Vagina (tissue), 2 donors: ENCODE data around the gene KCTD15. TPM values are rescaled to one million over a fixed set of nuclear protein-coding genes. Genes with fewer than 3 reads are reported as not detected.
A peak's percentile ranks its signal among the peaks of the same experiment; 100 is the strongest.

Experiments
- DNase-seq, 2 donors: peaks; one replicate each; pipeline ENCODE4 v3.0.0-alpha.2; 2017; ENCODE audit errors: extremely low spot score in 2 of 2
- H3K27ac ChIP-seq: fragments of 200-600 bp; sonication (generic); one replicate; pipeline ENCODE4 v1.5.1; 2019
- H3K27me3 ChIP-seq: fragments of 200-600 bp; sonication (generic); one replicate; pipeline ENCODE4 v1.5.1; 2019
- H3K36me3 ChIP-seq, 2 donors: fragments of 200-600 bp; sonication (generic); one replicate each; pipeline ENCODE4 v1.5.1; 2017 to 2019
- H3K4me1 ChIP-seq: fragments of 200-600 bp; sonication (generic); one replicate; pipeline ENCODE4 v1.5.1; 2019
- H3K4me3 ChIP-seq, 2 donors: fragments of 200-600 bp; sonication (generic); 1 replicate in 1 of 2; 2 replicates in 1 of 2; pipeline ENCODE4 v1.5.1; 2016 to 2019
- H3K9me3 ChIP-seq: fragments of 200-600 bp; sonication (generic); one replicate; pipeline ENCODE4 v1.5.1; 2019
- POLR2A ChIP-seq, 2 donors: fragments of 450-650 bp; IDR thresholded peaks; one replicate each; pipeline ENCODE4 v1.6.1; 2017; ENCODE audit warnings: antibody characterized with exemption in 2 of 2, mild to moderate bottlenecking in 2 of 2, moderate library complexity in 2 of 2
- POLR2AphosphoS5 ChIP-seq, 2 donors: sonication (generic); formaldehyde crosslinking; IDR thresholded peaks; one replicate each; pipeline ENCODE4 v1.9.0; 2017; ENCODE audit warnings: antibody characterized with exemption in 2 of 2, mild to moderate bottlenecking in 2 of 2, low read depth in 1 of 2; ENCODE audit not compliant: insufficient read depth in 1 of 2
- intact Hi-C: fragments of 100-400 bp; cut with DNase I; formaldehyde crosslinking; loops from one replicate; pipeline ENCODE4 v1.15.1; 2023
- total RNA-seq: library from RNA; depleted of rRNA; stranded (reverse); fragments of >200 nt; gene quantifications from one replicate; pipeline ENCODE4 v1.2.3, GENCODE V29; 2016
- TF ChIP-seq, protein P1 (sequence below), 3 experiments: fragments of 450-650 bp in 2 of 3; fragments of 200-600 bp in 1 of 3; sonication (generic) in 1 of 3; IDR thresholded peaks; one replicate each; pipeline ENCODE4 v1.5.1; 2017 to 2019; ENCODE audit warnings: antibody characterized with exemption in 3 of 3, mild to moderate bottlenecking in 2 of 3, moderate library complexity in 2 of 3

The KCTD15 gene
- total RNA-seq, 1 donor from 2014 or later = 65.6 TPM

DNA sequence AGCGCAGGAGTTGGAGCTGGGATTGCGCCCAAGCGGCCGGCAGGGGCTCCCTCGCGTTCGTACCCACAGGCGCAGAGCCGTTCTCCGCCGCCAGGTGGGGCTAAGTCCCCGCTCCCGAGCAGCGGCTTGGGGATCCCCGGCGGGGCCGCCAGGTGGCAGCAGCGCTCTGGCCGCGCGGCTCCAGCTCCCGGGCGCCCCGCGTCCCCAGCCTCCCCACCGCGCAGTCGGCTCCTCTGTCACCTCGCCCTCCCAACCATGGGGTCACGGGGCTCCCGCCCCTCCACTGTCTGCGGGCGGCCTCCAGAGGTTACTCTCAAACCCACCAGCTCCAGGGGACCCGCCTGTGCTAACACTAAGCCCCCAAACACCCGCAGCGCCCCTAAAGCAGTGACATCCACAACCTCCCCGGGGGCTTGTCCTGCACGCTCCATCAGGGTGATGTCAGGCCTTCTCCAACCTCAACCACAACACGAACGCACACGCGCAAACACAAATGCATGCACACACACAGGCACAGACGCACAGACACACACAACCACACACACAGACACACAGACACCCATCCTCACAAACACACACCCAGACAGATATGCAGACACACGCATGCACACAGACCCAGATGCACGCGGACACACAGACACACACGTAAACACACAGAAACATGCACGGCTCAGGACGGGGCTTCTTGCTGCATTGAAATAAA, 18.4 kb upstream of the KCTD15 start:
- peak overlapping the region in 1 of 2 donors; percentile 9 for H3K4me3 ChIP-seq
- H3K9me3 ChIP-seq = no peaks in the 10 kb centered on the region
- TF ChIP-seq POLR2AphosphoS5 (IDR thresholded peaks at IDR 0.05; ENCODE audit: insufficient read depth in 1 of 2, low read depth in 1 of 2) = peak in 1 of 2 donors; percentile 17
- no peak for TF ChIP-seq POLR2A (IDR thresholded peaks at IDR 0.05)
- TF ChIP-seq, protein P1, sequence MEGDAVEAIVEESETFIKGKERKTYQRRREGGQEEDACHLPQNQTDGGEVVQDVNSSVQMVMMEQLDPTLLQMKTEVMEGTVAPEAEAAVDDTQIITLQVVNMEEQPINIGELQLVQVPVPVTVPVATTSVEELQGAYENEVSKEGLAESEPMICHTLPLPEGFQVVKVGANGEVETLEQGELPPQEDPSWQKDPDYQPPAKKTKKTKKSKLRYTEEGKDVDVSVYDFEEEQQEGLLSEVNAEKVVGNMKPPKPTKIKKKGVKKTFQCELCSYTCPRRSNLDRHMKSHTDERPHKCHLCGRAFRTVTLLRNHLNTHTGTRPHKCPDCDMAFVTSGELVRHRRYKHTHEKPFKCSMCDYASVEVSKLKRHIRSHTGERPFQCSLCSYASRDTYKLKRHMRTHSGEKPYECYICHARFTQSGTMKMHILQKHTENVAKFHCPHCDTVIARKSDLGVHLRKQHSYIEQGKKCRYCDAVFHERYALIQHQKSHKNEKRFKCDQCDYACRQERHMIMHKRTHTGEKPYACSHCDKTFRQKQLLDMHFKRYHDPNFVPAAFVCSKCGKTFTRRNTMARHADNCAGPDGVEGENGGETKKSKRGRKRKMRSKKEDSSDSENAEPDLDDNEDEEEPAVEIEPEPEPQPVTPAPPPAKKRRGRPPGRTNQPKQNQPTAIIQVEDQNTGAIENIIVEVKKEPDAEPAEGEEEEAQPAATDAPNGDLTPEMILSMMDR (IDR thresholded peaks at IDR 0.05) = peak; percentile 100
- peaks cover 4% of the 10 kb centered on the region for H3K4me1 ChIP-seq
- no peaks in the 10 kb centered on the region for H3K27me3 ChIP-seq
- H3K36me3 ChIP-seq = no peaks in the 10 kb centered on the region
- intact Hi-C loops = loop anchor here (5.0 to 10.0 kb wide), 4 partner anchors 224 to 543 kb away; no protein-coding TSS in a partner anchor
- no peak overlapping the region for H3K27ac ChIP-seq
- no peak for DNase-seq

DNA sequence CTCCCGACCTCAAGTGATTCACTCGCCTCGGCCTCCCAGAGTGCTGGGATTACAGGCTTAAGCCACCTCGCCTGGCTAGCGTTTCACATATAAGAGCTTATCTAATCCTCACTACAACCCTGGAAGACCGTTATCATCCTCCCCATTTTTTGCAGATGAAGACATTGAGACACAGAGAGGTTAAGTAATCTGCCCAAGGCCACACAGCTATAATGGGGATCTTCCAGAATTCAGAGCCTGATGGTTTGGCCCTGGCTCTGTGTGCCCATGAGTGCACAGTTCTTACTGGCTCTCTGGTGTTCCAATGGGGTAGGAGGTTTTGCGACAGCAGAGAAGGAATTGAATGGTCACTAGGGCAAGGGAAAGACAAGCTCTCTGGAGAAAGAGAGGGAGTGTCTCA, 16.8 kb upstream of the KCTD15 start:
- H3K27ac ChIP-seq = no peak overlapping the region
- no peaks in the 10 kb centered on the region for H3K9me3 ChIP-seq
- H3K4me3 ChIP-seq = no peak overlapping the region
- no peak for DNase-seq
- no peaks in the 10 kb centered on the region for H3K36me3 ChIP-seq
- intact Hi-C loops = loop anchor here (5.0 to 10.0 kb wide), 4 partner anchors 222 to 545 kb away; no protein-coding TSS in a partner anchor
- H3K27me3 ChIP-seq = no peaks in the 10 kb centered on the region
- TF ChIP-seq, protein P1 (IDR thresholded peaks at IDR 0.05) = no peak
- TF ChIP-seq POLR2AphosphoS5 (IDR thresholded peaks at IDR 0.05; ENCODE audit: insufficient read depth in 1 of 2, low read depth in 1 of 2) = no peak
- TF ChIP-seq POLR2A (IDR thresholded peaks at IDR 0.05) = no peak
- peaks cover 4% of the 10 kb centered on the region for H3K4me1 ChIP-seq

DNA sequence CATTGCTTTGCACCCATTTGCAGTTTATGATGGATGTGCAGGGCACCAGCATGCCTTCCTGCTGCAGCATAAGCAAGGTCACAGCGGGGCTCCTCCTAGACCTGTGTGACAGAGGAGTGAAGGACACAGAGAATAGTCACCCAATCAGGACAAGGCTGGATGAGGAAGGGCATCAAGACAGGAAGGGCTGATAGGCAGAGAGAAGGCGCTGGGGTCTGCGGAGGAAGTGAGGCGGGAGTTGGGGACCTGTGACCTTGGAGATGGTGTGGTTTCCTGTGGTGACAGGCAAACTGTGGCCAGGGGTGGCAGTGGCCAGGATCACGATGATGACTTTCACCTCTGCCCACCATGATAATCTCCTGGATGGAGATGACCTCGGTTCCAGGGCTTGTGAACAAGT, 16.4 kb upstream of the KCTD15 start:
- no peak for DNase-seq
- intact Hi-C loops = no loop called here
- H3K27ac ChIP-seq = no peak overlapping the region
- no peaks in the 10 kb centered on the region for H3K36me3 ChIP-seq
- H3K4me3 ChIP-seq = no peak overlapping the region
- H3K9me3 ChIP-seq = no peaks in the 10 kb centered on the region
- H3K4me1 ChIP-seq = peaks cover 4% of the 10 kb centered on the region
- no peaks in the 10 kb centered on the region for H3K27me3 ChIP-seq
- TF ChIP-seq, protein P1 (IDR thresholded peaks at IDR 0.05) = no peak
- TF ChIP-seq POLR2AphosphoS5 (IDR thresholded peaks at IDR 0.05; ENCODE audit: insufficient read depth in 1 of 2, low read depth in 1 of 2) (no peak), POLR2A (IDR thresholded peaks at IDR 0.05) (no peak)

DNA sequence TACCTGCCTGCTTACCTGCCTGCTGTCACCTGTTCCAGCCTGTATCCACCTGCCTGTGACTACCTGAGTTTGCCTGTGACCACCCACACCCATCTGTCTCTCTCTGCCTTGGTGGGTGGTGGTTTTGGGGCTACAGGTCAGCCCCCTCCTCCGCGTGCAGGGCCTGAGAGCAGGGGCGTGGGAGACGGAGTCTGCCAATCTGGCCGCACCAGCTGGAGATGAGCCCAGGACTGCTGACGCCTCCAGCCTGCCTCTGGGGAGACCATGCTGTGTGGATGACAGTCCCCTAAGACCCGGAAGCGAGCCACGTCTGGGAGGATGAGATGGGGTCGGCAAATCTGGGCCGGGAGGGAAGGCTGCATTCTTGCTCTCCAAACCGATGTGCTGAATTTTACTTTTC, 15.9 kb upstream of the KCTD15 start:
- H3K36me3 ChIP-seq = no peaks in the 10 kb centered on the region
- H3K27me3 ChIP-seq = no peaks in the 10 kb centered on the region
- no peaks in the 10 kb centered on the region for H3K9me3 ChIP-seq
- intact Hi-C loops = no loop called here
- DNase-seq = no peak
- TF ChIP-seq, protein P1 (IDR thresholded peaks at IDR 0.05) = no peak
- TF ChIP-seq POLR2AphosphoS5 (IDR thresholded peaks at IDR 0.05; ENCODE audit: insufficient read depth in 1 of 2, low read depth in 1 of 2) (no peak), POLR2A (IDR thresholded peaks at IDR 0.05) (no peak)
- H3K4me3 ChIP-seq = no peak overlapping the region
- H3K4me1 ChIP-seq = peaks cover 4% of the 10 kb centered on the region
- H3K27ac ChIP-seq = no peak overlapping the region

DNA sequence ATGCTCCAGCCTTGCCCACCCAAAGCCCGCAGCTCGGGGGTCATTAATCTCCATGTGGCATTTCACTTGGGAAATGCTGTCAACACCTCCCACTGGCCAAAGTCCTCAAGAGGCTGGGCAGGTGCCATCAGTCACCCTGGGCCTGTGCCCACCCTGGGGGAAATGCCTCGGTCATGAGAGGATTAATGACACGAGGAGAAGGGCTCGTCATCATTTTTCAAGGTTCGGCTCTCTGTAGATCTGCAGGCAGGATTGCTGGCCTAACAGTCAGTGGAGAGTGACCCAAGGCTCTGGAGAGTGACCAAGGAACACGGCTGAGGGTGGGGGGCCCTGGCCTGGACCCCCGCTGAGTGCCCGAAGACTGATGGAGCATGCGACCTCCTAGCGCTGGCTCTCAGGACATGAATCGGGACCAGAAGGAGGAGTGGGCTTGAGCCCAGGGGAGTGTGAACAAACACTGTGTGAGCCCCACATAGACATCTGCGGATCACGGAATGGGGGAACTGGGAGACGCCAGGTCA, 15.2 kb upstream of the KCTD15 start:
- Histone ChIP-seq H3K9me3 (no peaks in the 10 kb centered on the region), H3K27ac (no peak overlapping the region), H3K4me3 (no peak overlapping the region), H3K4me1 (peaks cover 4% of the 10 kb centered on the region), H3K27me3 (no peaks in the 10 kb centered on the region), H3K36me3 (no peaks in the 10 kb centered on the region)
- DNase-seq = no peak
- intact Hi-C loops = no loop called here
- TF ChIP-seq, protein P1 (IDR thresholded peaks at IDR 0.05) = no peak
- TF ChIP-seq POLR2A (IDR thresholded peaks at IDR 0.05) (no peak), POLR2AphosphoS5 (IDR thresholded peaks at IDR 0.05; ENCODE audit: insufficient read depth in 1 of 2, low read depth in 1 of 2) (no peak)
